ENCODE results near the gene FRMD8.

The FRMD8 gene

DNA sequence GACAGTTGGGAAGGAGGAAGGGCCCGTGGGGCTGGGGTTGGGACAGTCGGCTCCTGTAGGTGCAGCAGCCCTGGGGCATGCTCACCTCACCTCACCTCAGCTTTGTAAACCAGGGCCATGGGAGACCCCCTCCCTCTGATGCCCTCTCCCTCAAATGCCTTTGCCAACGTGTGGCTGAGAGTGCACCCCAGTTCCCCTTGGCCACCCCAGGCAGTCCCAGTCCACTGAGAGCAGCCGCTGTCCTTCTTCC is 31.9 kb downstream of the FRMD8 start:
- H3K4me3 ChIP-seq (ENCODE audit: low read length), result peak overlapping the region; percentile 24; the same call in 1 of the 2 replicates

DNA sequence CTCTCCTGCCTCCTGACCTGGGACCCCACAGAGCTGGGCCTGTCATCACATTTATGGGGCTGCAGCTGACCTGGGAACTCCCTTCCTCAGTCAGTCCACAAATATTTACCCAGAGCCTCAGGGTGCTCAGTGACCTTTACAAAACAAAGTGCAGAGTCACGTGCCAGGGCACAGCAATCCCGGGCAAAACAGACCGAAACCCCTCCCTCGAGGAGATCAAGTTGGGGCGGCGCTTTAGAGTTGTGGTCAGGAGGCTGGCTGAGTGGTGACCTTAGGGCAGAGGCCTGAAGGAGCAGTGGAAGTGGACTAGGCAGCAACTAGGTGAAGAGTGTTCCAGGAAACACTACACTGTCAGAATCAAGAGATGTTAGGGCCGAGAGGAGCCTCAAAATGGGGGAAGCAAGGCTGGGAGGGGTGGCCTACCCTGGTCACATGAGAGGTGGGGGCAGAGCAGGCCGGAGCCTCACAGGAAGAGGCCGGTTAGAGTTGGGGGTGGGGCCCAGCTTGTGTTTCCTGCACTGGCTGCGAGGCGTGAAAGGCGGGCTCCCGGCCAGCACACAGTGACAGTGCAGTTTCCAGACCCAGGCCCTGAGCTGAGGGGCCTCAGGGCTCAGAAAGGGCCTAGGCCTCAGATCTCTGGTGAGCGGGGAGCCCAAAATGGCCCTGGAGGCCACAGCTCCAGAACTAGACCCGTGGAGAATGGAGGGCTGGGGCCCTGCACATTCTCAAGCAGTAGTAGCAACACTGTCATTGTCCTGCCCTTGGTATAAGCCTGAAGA is 32.4 kb downstream of the FRMD8 start:
- peak overlapping the region; percentile 68; the same call in 1 of the 2 replicates for H3K4me3 ChIP-seq (ENCODE audit: low read length)
- no peak for TF ChIP-seq ZNF274 (IDR thresholded peaks at IDR 0.05; ENCODE audit: low read depth, low read length)

More for the DNA sequence above, 31.9 kb downstream of the FRMD8 start:
- TF ChIP-seq ZNF274 (IDR thresholded peaks at IDR 0.05; ENCODE audit: low read depth, low read length), result no peak

DNA sequence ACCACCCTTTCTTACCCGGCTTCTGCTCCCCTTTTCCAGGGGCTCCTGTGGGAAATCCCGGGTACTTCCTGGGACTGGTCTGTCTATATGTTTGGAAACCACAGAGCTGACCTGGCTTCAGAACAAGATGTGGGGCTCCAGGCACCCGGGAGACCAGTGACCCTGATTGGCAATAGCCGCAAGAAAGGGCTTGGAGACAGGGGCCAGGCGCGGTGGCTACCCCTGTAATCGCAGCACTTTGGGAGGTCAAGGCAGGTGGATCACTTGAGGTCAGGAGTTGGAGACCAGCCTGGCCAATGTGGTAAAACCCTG is 33.0 kb downstream of the FRMD8 start:
- no peak for TF ChIP-seq ZNF274 (IDR thresholded peaks at IDR 0.05; ENCODE audit: low read depth, low read length)
- H3K4me3 ChIP-seq (ENCODE audit: low read length), result peak overlapping the region; percentile 68; the same call in 1 of the 2 replicates

DNA sequence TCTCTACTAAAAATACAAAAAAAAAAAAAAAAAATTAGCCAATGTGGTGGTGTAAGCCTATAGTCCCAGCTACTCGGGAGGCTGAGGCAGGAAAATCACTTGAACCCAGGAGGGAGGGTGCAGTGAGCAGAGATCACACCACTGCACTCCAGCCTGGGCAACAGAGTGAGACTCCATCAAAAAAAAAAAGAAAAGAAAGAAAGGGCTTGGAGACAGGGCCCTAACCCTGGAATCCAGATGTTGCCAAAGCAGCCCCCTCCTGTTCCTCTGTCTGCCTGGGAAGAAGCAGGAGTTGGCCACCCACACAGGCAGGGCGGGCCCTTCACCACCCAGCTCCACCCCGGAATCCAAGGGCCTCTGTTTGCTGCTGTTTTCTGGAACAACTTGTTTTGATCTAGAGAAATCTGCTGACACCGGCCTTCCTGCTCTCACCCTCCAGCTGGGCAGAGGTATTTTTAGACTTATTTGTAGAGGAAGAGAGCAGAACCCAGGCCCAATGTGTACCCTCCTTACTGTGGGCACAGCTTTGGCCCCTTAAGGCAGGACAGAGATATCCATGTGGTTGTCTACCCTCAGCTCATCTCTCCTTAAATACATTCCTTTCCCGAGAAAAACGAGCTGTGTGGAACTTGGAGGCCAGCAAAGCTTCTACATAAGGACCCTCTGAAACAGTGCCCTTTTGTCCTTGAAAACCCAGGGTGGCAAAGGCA is 33.5 kb downstream of the FRMD8 start:
- peak overlapping the region; percentile 68; the same call in 1 of the 2 replicates for H3K4me3 ChIP-seq (ENCODE audit: low read length)

DNA sequence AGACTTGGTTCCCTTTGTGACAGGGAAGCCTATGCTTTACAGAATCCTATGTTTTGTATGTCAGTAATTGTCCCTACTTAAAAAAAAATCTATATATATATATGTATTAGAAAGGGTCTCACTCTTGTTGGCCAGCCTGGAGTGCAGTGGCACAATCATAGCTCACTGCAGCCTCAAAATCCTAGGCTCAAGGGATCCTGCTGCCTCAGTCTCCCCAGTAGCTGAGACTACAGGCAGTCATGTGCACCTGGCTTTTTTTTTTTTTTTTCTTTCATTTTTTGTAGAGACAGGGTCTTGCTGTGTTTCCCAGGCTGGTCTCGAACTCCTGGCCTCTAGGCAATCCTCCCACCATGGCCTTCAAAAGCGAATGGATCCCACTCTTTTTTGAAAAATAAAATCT is 34.1 kb downstream of the FRMD8 start:
- H3K4me3 ChIP-seq (ENCODE audit: low read length), result peak overlapping the region; percentile 76; the same call in 1 of the 2 replicates
- TF ChIP-seq ZNF274 (IDR thresholded peaks at IDR 0.05; ENCODE audit: low read depth, low read length), result no peak

More for the DNA sequence above, 33.5 kb downstream of the FRMD8 start:
- no peak for TF ChIP-seq ZNF274 (IDR thresholded peaks at IDR 0.05; ENCODE audit: low read depth, low read length)

DNA sequence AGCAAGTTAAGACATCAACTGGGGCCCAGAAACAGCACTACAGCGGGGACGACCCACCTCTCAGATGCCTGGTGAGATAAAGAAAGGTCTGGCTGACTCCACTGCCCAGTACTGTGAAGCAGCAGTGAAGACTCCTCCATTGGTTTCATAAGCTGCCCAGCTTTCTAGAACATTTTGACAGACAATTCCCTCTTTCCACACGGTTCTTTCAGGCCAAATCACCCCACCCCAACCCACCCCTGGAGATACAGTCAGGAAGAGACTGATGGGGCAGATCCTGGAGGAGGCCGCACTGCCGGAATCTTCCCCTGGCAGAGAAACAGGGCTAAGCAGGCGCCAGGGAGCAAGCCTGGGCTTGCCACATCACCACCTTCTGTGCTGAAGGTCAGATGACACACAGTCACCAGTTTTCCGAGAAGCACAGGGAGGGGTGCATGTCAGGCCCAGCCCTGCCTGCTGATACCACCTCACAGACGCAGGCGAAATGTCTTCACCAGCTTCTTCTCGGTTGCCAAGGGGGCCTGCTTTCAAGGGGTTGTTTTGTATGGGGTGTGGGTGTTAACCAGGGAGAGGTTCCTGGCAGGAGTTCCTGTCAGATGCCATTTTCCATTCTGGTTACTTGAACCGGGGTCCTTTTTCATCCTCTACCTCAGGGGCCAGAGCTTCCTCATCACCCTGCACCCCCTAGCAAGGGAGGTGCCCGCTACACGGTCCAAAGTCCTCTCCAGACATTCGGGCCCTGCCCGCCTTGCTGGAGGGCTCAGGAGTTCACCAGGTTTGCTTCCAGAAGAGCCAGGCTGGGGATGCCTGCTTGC is 34.7 kb downstream of the FRMD8 start:
- peak overlapping the region; percentile 76; the same call in 1 of the 2 replicates for H3K4me3 ChIP-seq (ENCODE audit: low read length)
- TF ChIP-seq ZNF274 (IDR thresholded peaks at IDR 0.05; ENCODE audit: low read depth, low read length), result no peak

DNA sequence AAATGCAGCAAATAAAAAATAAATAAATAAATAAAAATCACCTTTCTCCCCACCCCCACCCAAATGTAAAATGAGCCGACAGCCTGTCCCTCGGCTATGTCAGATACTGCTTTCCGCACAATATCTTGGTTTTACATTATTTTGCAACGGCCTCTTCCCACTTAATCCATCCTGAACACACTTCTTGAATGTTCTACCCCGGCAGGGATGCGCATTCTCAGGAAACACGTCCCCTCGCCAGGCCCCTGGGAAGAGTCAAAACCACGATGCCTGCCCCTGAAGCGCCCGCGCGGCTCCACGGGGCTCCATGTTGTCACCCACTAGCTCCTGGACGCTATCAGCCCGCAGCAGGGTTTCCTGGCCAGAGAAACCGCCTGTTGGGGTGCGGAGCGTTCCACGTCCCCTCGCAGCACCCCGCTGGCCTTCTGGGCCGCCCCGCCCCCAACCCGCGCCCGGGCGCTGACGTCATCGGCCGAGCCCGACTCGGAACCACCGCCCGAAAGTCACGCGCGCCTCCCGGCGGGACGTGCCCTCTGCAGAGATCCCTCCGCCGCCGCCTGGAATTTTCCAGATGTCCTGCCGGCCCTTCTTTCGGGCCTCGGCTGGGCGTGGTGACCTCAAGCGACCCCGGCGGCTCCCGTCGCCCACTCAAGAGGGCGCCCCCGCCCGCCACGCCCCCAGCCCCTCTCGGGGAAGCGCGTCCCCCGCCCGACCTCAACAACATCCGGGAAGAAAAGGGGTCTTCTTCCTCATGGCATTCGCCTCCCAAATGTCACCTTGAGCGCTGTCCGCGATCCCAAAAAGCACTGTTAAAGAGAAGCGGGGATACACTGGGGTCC is 35.6 kb downstream of the FRMD8 start:
- H3K4me3 ChIP-seq (ENCODE audit: low read length), result peak overlapping the region; percentile 99; the same call in 1 of the 2 replicates
- TF ChIP-seq ZNF274 (IDR thresholded peaks at IDR 0.05; ENCODE audit: low read depth, low read length), result no peak

DNA sequence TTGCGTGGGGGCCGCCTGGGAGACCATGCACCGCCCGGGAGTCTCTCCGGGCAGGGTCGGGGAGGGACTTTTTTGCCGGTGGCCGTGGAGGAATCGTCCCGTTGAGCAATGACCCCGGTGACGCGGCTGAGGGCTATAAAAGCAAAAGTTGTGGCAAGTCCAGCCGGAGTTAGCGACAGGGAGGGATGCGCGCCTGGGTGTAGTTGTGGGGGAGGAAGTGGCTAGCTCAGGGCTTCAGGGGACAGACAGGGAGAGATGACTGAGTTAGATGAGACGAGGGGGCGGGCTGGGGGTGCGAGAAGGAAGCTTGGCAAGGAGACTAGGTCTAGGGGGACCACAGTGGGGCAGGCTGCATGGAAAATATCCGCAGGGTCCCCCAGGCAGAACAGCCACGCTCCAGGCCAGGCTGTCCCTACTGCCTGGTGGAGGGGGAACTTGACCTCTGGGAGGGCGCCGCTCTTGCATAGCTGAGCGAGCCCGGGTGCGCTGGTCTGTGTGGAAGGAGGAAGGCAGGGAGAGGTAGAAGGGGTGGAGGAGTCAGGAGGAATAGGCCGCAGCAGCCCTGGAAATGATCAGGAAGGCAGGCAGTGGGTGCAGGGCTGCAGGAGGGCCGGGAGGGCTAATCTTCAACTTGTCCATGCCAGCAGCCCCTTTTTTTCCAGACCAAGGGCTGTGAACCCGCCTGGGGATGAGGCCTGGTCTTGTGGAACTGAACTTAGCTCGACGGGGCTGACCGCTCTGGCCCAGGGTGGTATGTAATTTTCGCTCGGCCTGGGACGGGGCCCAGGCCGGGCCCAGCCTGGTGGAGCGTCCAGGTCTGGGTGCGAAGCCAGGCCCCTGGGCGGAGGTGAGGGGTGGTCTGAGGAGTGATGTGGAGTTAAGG is 36.4 kb downstream of the FRMD8 start, which contains the start of gene NEAT1:
NEAT1 (plus strand) TSS at position 166 of the 883 bp plus-strand sequence.
- TF ChIP-seq ZNF274 (IDR thresholded peaks at IDR 0.05; ENCODE audit: low read depth, low read length), result no peak

DNA sequence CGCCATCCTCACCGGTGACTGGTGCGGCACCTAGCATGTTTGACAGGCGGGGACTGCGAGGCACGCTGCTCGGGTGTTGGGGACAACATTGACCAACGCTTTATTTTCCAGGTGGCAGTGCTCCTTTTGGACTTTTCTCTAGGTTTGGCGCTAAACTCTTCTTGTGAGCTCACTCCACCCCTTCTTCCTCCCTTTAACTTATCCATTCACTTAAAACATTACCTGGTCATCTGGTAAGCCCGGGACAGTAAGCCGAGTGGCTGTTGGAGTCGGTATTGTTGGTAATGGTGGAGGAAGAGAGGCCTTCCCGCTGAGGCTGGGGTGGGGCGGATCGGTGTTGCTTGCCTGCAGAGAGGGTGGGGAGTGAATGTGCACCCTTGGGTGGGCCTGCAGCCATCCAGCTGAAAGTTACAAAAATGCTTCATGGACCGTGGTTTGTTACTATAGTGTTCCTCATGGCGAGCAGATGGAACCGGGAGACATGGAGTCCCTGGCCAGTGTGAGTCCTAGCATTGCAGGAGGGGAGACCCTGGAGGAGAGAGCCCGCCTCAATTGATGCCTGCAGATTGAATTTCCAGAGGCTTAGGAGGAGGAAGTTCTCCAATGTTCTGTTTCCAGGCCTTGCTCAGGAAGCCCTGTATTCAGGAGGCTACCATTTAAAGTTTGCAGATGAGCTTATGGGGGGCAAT is 37.2 kb downstream of the FRMD8 start:
- H3K4me3 ChIP-seq (ENCODE audit: low read length), result peak overlapping the region; percentile 99
- no peak for TF ChIP-seq ZNF274 (IDR thresholded peaks at IDR 0.05; ENCODE audit: low read depth, low read length)

More for the DNA sequence above, 36.4 kb downstream of the FRMD8 start, which contains the start of gene NEAT1:
- peak within 1 kb of the TSS; percentile 99 for H3K4me3 ChIP-seq (ENCODE audit: low read length)

DNA sequence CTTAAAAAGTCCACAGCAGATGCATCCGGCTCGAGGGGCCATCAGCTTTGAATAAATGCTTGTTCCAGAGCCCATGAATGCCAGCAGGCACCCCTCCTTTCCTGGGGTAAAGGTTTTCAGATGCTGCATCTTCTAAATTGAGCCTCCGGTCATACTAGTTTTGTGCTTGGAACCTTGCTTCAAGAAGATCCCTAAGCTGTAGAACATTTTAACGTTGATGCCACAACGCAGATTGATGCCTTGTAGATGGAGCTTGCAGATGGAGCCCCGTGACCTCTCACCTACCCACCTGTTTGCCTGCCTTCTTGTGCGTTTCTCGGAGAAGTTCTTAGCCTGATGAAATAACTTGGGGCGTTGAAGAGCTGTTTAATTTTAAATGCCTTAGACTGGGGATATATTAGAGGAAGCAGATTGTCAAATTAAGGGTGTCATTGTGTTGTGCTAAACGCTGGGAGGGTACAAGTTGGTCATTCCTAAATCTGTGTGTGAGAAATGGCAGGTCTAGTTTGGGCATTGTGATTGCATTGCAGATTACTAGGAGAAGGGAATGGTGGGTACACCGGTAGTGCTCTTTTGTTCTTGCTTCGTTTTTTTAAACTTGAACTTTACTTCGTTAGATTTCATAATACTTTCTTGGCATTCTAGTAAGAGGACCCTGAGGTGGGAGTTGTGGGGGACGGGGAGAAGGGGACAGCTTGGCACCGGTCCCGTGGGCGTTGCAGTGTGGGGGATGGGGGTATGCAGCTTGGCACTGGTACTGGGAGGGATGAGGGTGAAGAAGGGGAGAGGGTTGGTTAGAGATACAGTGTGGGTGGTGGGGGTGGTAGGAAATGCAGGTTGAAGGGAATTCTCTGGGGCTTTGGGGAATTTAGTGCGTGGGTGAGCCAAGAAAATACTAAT is 38.0 kb downstream of the FRMD8 start:
- no peak for TF ChIP-seq ZNF274 (IDR thresholded peaks at IDR 0.05; ENCODE audit: low read depth, low read length)
- H3K4me3 ChIP-seq (ENCODE audit: low read length), result peak overlapping the region; percentile 99

Measured in GM08714 (cell line).